HepG2 (cell line): Measurements from ENCODE around the gene BPIFB2. TPM values are rescaled to one million over a fixed set of nuclear protein-coding genes. Genes with fewer than 3 reads are reported as not detected.

ENCODE experiments used
- CREB1 ChIP-seq, 2 experiments: fragments of 450-650 bp in 1 of 2; IDR thresholded peaks; 2 replicates each; pipeline ENCODE4 v1.6.1; 2016 to 2017; ENCODE audit warnings: control low read depth in 1 of 2, mild to moderate bottlenecking in 1 of 2, missing compliant biosample characterization in 1 of 2, missing genetic modification characterization in 1 of 2
- EEA1 ChIP-seq: sonication (generic); formaldehyde crosslinking; IDR thresholded peaks from 2 replicates; pipeline ENCODE4 v1.5.1; 2020; ENCODE audit warnings: mild to moderate bottlenecking, missing genetic modification reagents, borderline replicate concordance
- IRF2 ChIP-seq: IDR thresholded peaks from 2 replicates; pipeline ENCODE4 v1.6.1; 2018; ENCODE audit warnings: missing genetic modification reagents, missing compliant biosample characterization
- MXI1 ChIP-seq: IDR thresholded peaks from 3 replicates; pipeline ENCODE4 v1.6.1; 2012; ENCODE audit warnings: low read depth, low read length, inconsistent platforms, borderline replicate concordance
- NFE2 ChIP-seq: sonication (generic); formaldehyde crosslinking; IDR thresholded peaks from 2 replicates; pipeline ENCODE4 v1.4.0; 2020; ENCODE audit warnings: missing genetic modification reagents
- NFKB2 ChIP-seq: sonication (generic); formaldehyde crosslinking; IDR thresholded peaks from 2 replicates; pipeline ENCODE4 v1.4.0; 2020; ENCODE audit warnings: missing genetic modification reagents, borderline replicate concordance
- PHF20 ChIP-seq: sonication (generic); formaldehyde crosslinking; IDR thresholded peaks from 2 replicates; pipeline ENCODE4 v1.5.0; 2020; ENCODE audit warnings: mild to moderate bottlenecking, missing genetic modification reagents
- RFX3 ChIP-seq: IDR thresholded peaks from 2 replicates; pipeline ENCODE4 v1.6.1; 2016; ENCODE audit warnings: missing biosample characterization, missing genetic modification reagents
- RXRA ChIP-seq: sonication (generic); formaldehyde crosslinking; IDR thresholded peaks from 2 replicates; pipeline ENCODE4 v1.5.1; 2020; ENCODE audit warnings: missing genetic modification reagents
- UBTF ChIP-seq: sonication (generic); formaldehyde crosslinking; IDR thresholded peaks from 2 replicates; pipeline ENCODE4 v1.4.0; 2020; ENCODE audit warnings: mild to moderate bottlenecking, missing genetic modification reagents
- XRCC5 ChIP-seq: fragments of 200-400 bp; formaldehyde crosslinking; optimal IDR thresholded peaks from 2 replicates; pipeline ENCODE3; 2017; ENCODE audit warnings: mild to moderate bottlenecking, low read length
- ZBTB21 ChIP-seq: sonication (generic); formaldehyde crosslinking; IDR thresholded peaks from 2 replicates; pipeline ENCODE4 v1.4.0; 2020; ENCODE audit warnings: missing genetic modification reagents
- ZBTB7A ChIP-seq: sonication (generic); formaldehyde crosslinking; IDR thresholded peaks from 2 replicates; pipeline ENCODE4 v1.8.0; 2022; ENCODE audit warnings: mild to moderate bottlenecking, missing genetic modification reagents
- ZGPAT ChIP-seq: IDR thresholded peaks from 2 replicates; pipeline ENCODE4 v1.6.1; 2016; ENCODE audit warnings: mild to moderate bottlenecking
- ZMAT3 ChIP-seq: sonication (generic); formaldehyde crosslinking; conservative IDR thresholded peaks from 2 replicates; pipeline ENCODE4 v1.7.0; 2021; ENCODE audit warnings: missing genetic modification reagents
- ZNF572 ChIP-seq: sonication (generic); formaldehyde crosslinking; IDR thresholded peaks from 2 replicates; pipeline ENCODE4 v1.5.1; 2020; ENCODE audit warnings: mild to moderate bottlenecking, missing genetic modification reagents
- ZNF619 ChIP-seq: sonication (generic); formaldehyde crosslinking; IDR thresholded peaks from 2 replicates; pipeline ENCODE4 v1.4.0; 2020; ENCODE audit warnings: mild to moderate bottlenecking, missing genetic modification reagents
- ZNF652 ChIP-seq: IDR thresholded peaks from 2 replicates; pipeline ENCODE4 v1.6.1; 2016; ENCODE audit warnings: low read depth, borderline replicate concordance
- ZNF879 ChIP-seq: sonication (generic); formaldehyde crosslinking; IDR thresholded peaks from 2 replicates; pipeline ENCODE4 v1.8.1; 2023; ENCODE audit warnings: missing genetic modification reagents
- polyA plus RNA-seq, 8 experiments: library from polyadenylated mRNA; depleted of rRNA in 3 of 8; stranded (reverse) in 7 of 8; unstranded in 1 of 8; fragments of >200 nt; fragmentation: Illumina TruSeq in 4 of 8; extraction: Trizol in 4 of 8; gene quantifications; 2 replicates each; pipeline versions ENCODE4 v1.2.1 to v1.2.3, GENCODE V29; 2011 to 2016; ENCODE audit warnings: low read depth in 4 of 8, missing spikeins in 1 of 8, mixed read lengths in 1 of 8; ENCODE audit not compliant: insufficient read depth in 1 of 8
- total RNA-seq, 5 experiments: library from RNA; depleted of rRNA; stranded (reverse); fragments of >200 nt; fragmentation: Illumina TruSeq; extraction: Trizol; gene quantifications; 2 replicates each; pipeline ENCODE4 v1.2.3, GENCODE V29; 2016; ENCODE audit warnings: low read depth in 1 of 5
- TF ChIP-seq, protein P1 (sequence below): sonication (generic); formaldehyde crosslinking; conservative IDR thresholded peaks from 2 replicates; pipeline ENCODE4 v1.8.0; 2022; ENCODE audit warnings: low read depth, missing genetic modification reagents
- TF ChIP-seq, protein P2 (sequence below): sonication (generic); formaldehyde crosslinking; IDR thresholded peaks from 2 replicates; pipeline ENCODE4 v1.8.0; 2022; ENCODE audit warnings: mild to moderate bottlenecking, missing genetic modification reagents, borderline replicate concordance
- TF ChIP-seq, protein P3 (sequence below): sonication (generic); formaldehyde crosslinking; IDR thresholded peaks from 2 replicates; pipeline ENCODE4 v1.5.0; 2020; ENCODE audit warnings: missing genetic modification reagents

The BPIFB2 gene
- total and polyA plus RNA-seq, 2 of the 13 experiments (the other 11 are each of a cell fraction or from before 2014, with no cell fraction given), result 54.5 to 902 TPM

DNA sequence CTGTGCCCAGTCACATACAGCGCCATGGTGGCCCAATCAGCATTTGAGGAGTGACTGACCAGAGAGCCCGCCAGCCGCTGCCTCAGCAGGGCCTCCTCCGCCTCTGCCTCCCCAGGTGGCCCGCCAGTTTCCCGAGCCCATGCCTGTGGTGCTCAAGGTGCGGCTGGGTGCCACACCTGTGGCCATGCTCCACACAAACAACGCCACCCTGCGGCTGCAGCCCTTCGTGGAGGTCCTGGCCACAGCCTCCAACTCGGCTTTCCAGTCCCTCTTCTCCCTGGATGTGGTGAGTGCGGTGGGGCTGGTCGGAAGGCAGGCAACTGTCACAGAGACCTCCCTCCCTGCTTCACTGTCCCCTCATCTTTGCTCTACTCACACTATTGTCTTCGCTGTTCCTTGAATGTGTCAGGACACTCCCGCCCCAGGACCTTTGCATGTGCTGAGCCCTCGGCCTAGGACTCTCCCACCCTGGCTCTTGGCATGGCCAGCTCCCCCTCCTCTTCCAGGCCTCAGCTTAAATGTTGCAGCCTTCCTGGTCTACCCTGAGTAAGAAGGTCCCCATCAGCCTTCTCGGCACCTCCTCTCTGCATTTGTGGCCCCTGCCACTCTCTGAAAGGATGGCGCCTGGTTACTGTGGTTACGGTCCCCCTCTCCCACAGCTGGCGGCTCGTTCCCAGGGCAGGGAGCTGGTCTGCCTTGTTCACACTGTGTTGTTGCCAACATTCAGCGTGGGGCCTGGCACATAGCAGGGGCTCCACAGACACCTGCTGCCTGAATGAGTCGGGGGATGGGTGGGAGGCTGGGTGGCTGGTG, 12.2 kb downstream of the BPIFB2 start (continued):
- TF ChIP-seq ZNF879 (CRISPR knock-in tag) (0 out of 2 replicates have a peak, but pooled peaks have one; percentile 25), NFE2 (CRISPR knock-in tag) (no peak), ZNF619 (CRISPR knock-in tag) (no peak), UBTF (0 out of 2 replicates have a peak, but pooled peaks have one; percentile 7), ZNF572 (0 out of 2 replicates have a peak, but pooled peaks have one; percentile 40), RXRA (CRISPR knock-in tag) (no peak), RFX3 (CRISPR knock-in tag) (no peak), XRCC5 (peak; percentile 43), ZGPAT (CRISPR knock-in tag) (no peak), NFKB2 (no peak), PHF20 (no peak), ZMAT3 (0 out of 2 replicates have a peak, but pooled peaks have one; percentile 32), ZNF652 (CRISPR knock-in tag) (no peak), ZBTB7A (CRISPR knock-in tag) (0 out of 2 replicates have a peak, but pooled peaks have one; percentile 29), CREB1 (IDR thresholded peaks at IDR 0.05) (no peak), CREB1 (CRISPR knock-in tag; IDR thresholded peaks at IDR 0.05) (no peak), ZBTB21 (no peak), IRF2 (CRISPR knock-in tag) (no peak), EEA1 (CRISPR knock-in tag) (0 out of 2 replicates have a peak, but pooled peaks have one; percentile 8), MXI1 (no peak)
- TF ChIP-seq, protein P1, sequence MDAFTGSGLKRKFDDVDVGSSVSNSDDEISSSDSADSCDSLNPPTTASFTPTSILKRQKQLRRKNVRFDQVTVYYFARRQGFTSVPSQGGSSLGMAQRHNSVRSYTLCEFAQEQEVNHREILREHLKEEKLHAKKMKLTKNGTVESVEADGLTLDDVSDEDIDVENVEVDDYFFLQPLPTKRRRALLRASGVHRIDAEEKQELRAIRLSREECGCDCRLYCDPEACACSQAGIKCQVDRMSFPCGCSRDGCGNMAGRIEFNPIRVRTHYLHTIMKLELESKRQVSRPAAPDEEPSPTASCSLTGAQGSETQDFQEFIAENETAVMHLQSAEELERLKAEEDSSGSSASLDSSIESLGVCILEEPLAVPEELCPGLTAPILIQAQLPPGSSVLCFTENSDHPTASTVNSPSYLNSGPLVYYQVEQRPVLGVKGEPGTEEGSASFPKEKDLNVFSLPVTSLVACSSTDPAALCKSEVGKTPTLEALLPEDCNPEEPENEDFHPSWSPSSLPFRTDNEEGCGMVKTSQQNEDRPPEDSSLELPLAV (CRISPR knock-in tag), result peak; percentile 79; the same call in 1 of the 2 replicates
- TF ChIP-seq, protein P2, sequence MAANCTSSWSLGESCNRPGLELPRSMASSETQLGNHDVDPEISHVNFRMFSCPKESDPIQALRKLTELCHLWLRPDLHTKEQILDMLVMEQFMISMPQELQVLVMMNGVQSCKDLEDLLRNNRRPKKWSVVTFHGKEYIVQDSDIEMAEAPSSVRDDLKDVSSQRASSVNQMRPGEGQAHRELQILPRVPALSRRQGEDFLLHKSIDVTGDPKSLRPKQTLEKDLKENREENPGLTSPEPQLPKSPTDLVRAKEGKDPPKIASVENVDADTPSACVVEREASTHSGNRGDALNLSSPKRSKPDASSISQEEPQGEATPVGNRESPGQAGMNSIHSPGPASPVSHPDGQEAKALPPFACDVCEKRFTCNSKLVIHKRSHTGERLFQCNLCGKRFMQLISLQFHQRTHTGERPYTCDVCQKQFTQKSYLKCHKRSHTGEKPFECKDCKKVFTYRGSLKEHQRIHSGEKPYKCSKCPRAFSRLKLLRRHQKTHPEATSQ (CRISPR knock-in tag), result no peak
- TF ChIP-seq, protein P3, sequence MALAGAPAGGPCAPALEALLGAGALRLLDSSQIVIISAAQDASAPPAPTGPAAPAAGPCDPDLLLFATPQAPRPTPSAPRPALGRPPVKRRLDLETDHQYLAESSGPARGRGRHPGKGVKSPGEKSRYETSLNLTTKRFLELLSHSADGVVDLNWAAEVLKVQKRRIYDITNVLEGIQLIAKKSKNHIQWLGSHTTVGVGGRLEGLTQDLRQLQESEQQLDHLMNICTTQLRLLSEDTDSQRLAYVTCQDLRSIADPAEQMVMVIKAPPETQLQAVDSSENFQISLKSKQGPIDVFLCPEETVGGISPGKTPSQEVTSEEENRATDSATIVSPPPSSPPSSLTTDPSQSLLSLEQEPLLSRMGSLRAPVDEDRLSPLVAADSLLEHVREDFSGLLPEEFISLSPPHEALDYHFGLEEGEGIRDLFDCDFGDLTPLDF, result no peak
